Measurements from ENCODE around the gene TNXB. TPM values are rescaled to one million over a fixed set of nuclear protein-coding genes. Genes with fewer than 3 reads are reported as not detected.
A peak's percentile ranks its signal among the peaks of the same experiment; 100 is the strongest.

The TNXB gene
- total RNA-seq: 2.0 and 4.4 TPM in 2 replicates

GRCh38 chr6:32109114-32109764 lies at the start of gene TNXB:
TNXB (minus strand) TSS chr6:32109338; CDS start chr6:32098198, 11,140 bp downstream.
- no peak within 1 kb of the TSS for H3K4me3 Mint-ChIP-seq
- H3K27ac Mint-ChIP-seq: no peak within 1 kb of the TSS
- H3K4me1 Mint-ChIP-seq (ENCODE audit: low read depth): no peaks in the 10 kb centered on the region
- peaks cover 20% of the 10 kb centered on the region for H3K27me3 Mint-ChIP-seq (ENCODE audit: insufficient read depth)
- intact Hi-C loops (cut with micrococcal nuclease): no loop called here
- peaks cover 13% of the 10 kb centered on the region for H3K36me3 Mint-ChIP-seq (ENCODE audit: low read depth)
- no peak for DNase-seq (ENCODE audit: low spot score)
- no peaks in the 10 kb centered on the region for H3K9me3 Mint-ChIP-seq

GRCh38 chr6:32158052-32158451 lies 48.9 kb upstream of the TNXB start:
- no peaks in the 10 kb centered on the region for H3K9me3 Mint-ChIP-seq
- peaks cover 7% of the 10 kb centered on the region for H3K27me3 Mint-ChIP-seq (ENCODE audit: insufficient read depth)
- no peak overlapping the region for H3K27ac Mint-ChIP-seq
- DNase-seq (ENCODE audit: low spot score): no peak
- peaks cover 15% of the 10 kb centered on the region for H3K36me3 Mint-ChIP-seq (ENCODE audit: low read depth)
- peaks cover 22% of the 10 kb centered on the region for H3K4me1 Mint-ChIP-seq (ENCODE audit: low read depth)
- intact Hi-C loops (cut with micrococcal nuclease): no loop called here
- no peak overlapping the region for H3K4me3 Mint-ChIP-seq

DNA sequence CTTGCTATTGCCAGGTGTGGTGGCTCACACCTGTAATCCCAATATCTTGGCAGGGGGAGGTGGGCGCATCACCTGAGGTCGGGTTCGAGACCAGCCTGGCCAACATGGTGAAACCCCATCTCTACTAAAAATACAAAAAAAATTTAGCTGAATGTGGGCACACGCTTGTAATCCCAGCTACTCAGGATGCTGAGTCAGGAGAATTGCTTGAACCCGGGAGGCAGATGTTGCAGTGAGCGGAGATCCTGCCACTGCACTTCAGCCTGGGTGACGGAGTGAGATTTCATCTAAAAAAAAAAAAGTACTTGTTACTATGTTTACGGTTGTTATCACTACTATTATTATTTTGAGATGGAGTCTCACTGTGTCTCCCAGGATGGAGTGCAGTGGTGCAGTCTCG lies 47.8 kb upstream of the TNXB start:
- no peak overlapping the region for H3K27ac Mint-ChIP-seq
- no peak overlapping the region for H3K4me3 Mint-ChIP-seq
- peaks cover 29% of the 10 kb centered on the region for H3K4me1 Mint-ChIP-seq (ENCODE audit: low read depth)
- H3K9me3 Mint-ChIP-seq: no peaks in the 10 kb centered on the region
- H3K27me3 Mint-ChIP-seq (ENCODE audit: insufficient read depth): peaks cover 18% of the 10 kb centered on the region
- DNase-seq (ENCODE audit: low spot score): no peak
- intact Hi-C loops (cut with micrococcal nuclease): no loop called here
- H3K36me3 Mint-ChIP-seq (ENCODE audit: low read depth): peaks cover 15% of the 10 kb centered on the region

DNA sequence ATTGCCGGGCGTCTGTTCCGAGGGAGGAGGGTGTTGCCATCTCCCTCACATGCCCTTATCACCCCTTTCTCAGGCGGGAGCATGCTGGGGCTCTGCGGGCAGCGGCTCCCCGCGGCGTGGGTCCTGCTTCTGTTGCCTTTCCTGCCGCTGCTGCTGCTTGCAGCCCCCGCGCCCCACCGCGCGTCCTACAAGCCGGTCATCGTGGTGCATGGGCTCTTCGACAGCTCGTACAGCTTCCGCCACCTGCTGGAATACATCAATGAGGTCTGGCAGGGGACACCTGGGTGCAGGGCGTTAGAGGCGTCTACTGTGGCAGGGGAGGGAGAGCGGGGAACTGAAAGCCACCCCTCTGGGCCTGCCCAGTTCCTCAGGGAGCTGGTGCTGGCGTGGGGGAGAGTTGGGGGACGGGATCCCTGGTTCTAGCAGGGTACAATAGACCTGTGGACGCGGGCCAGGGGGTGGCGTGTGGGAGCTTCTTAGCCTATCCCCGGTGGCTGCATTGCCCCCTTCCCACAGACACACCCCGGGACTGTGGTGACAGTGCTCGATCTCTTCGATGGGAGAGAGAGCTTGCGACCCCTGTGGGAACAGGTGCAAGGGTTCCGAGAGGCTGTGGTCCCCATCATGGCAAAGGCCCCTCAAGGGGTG lies 45.5 kb upstream of the TNXB start:
- Mint-ChIP-seq H3K36me3 (ENCODE audit: low read depth) (peaks cover 19% of the 10 kb centered on the region), H3K4me3 (peak overlapping the region; percentile 99), H3K9me3 (no peaks in the 10 kb centered on the region), H3K27me3 (ENCODE audit: insufficient read depth) (peaks cover 32% of the 10 kb centered on the region), H3K4me1 (ENCODE audit: low read depth) (peaks cover 38% of the 10 kb centered on the region), H3K27ac (peak overlapping the region; percentile 86)
- peak; percentile 58 for DNase-seq (ENCODE audit: low spot score)
- intact Hi-C loops (cut with micrococcal nuclease): loop anchor here (1.0 kb wide), 6 partner anchors 22 to 106 kb away; partner anchors contain the start of genes AGPAT1 and FKBPL

DNA sequence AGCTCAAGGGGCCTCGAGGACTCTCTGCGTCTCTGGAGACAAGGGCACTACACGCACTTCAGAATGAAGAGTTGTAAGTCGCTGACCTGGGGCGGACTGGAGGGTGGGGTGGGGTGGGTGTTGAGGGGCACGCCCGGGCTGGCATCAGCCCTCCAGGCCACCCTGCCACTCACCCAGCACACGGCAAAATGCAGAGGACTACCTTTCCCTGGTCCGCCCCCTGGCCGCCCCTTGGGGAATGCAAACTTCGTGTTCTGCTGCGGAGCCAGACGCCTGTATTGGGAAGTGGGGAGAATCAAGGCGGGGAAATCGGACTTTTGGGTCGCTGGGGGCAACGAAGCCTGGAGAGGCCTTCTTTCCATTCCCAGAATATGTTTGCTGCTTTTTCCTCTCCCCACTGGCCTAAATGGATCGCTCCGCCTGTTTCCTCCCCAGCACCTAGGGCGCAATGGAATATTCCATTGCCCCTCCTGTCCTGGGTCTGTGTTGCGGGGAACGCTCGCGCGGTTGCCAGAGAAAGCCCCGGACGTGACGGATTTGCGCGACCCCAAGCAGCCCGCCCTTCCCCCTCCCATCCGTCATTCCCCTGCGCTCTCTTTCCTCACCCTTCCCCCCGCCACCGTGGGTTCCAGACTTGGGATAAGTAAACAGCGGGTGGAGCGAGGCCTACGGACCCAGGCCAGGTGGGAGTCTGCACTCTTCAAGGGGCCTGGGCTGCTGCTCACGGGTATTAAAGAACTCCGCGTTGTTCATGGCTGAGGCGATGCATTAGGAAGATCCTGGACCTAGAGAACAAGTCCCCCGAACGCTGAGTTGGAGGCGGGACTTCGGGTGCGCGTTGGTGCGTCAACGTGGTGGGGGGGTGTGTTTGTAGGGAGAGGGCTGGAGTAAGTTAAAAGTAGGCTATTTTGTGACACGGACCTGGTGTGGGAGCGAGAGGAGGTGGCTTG lies 44.7 kb upstream of the TNXB start, which contains the start of gene PPT2:
Gene PPT2 (plus strand): TSS at position 578 of the 950 bp plus-strand sequence. CDS start 454 bp downstream, outside the sequence.
- intact Hi-C loops (cut with micrococcal nuclease): loop anchor here (1.0 kb wide), 6 partner anchors 22 to 106 kb away; partner anchors contain the start of genes AGPAT1 and FKBPL
- H3K36me3 Mint-ChIP-seq (ENCODE audit: low read depth): peaks cover 19% of the 10 kb centered on the region
- peak within 1 kb of the TSS; percentile 99 for H3K4me3 Mint-ChIP-seq
- H3K27ac Mint-ChIP-seq: peak within 1 kb of the TSS; percentile 86
- H3K27me3 Mint-ChIP-seq (ENCODE audit: insufficient read depth): peaks cover 36% of the 10 kb centered on the region
- DNase-seq (ENCODE audit: low spot score): peak; percentile 55
- peaks cover 40% of the 10 kb centered on the region for H3K4me1 Mint-ChIP-seq (ENCODE audit: low read depth)
- H3K9me3 Mint-ChIP-seq: no peaks in the 10 kb centered on the region

DNA sequence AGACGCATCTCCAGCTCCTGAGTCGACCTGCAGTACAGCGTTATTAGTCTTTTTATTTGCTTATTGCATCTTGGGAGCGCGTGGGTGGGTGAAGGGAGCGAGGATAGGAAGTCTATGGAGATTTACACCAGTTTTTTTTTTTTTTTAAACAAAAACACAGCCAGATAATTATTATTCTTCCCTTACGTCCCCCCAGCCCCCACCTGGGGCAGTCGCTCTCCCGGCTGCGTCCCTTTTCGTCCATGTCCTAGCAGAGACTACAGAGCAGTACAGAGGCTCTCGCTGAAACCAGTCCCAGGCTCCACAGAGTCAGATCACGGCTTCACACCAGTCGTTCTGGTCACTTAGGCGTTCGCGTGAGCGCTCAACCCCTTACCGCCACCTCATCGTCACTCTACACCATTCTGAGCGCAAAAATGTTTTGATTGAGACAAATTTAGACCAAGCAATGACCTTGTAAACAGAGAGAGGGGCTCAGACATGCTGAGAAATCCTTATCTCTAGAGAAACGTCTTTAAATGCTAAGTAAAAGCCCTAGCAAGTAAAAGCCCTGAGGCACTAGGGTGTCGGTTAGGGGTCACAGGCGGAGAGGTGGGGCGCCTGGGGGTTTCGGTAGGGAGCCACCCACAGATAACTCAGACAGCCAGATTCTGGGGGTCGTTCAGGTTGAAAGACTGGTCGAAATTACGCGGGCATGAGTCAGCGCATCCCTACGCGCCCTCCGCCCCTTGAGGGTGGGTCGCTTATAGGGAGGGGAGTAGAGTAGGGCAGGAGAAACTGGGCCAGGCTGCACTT lies 43.8 kb upstream of the TNXB start:
- H3K36me3 Mint-ChIP-seq (ENCODE audit: low read depth): peaks cover 13% of the 10 kb centered on the region
- H3K4me3 Mint-ChIP-seq: peak overlapping the region; percentile 69
- H3K27me3 Mint-ChIP-seq (ENCODE audit: insufficient read depth): peaks cover 43% of the 10 kb centered on the region
- intact Hi-C loops (cut with micrococcal nuclease): no loop called here
- H3K4me1 Mint-ChIP-seq (ENCODE audit: low read depth): peaks cover 49% of the 10 kb centered on the region
- peak overlapping the region; percentile 67 for H3K27ac Mint-ChIP-seq
- no peak for DNase-seq (ENCODE audit: low spot score)
- H3K9me3 Mint-ChIP-seq: no peaks in the 10 kb centered on the region

- Mint-ChIP-seq H3K4me3 (peak within 1 kb of the TSS; percentile 69), H3K27ac (peak within 1 kb of the TSS; percentile 40), H3K9me3 (no peaks in the 10 kb centered on the region), H3K27me3 (ENCODE audit: insufficient read depth) (peaks cover 46% of the 10 kb centered on the region), H3K36me3 (ENCODE audit: low read depth) (peaks cover 6% of the 10 kb centered on the region), H3K4me1 (ENCODE audit: low read depth) (peaks cover 55% of the 10 kb centered on the region)
- intact Hi-C loops (cut with micrococcal nuclease): no loop called here
- no peak for DNase-seq (ENCODE audit: low spot score)
Observed at GRCh38 chr6:32151863-32152768, 43.0 kb upstream of the TNXB start, which contains the start of gene PRRT1. PRRT1 (minus strand) TSS chr6:32151939; CDS start chr6:32151827, 112 bp downstream.

GRCh38 chr6:32151181-32151862 lies 42.2 kb upstream of the TNXB start:
- DNase-seq (ENCODE audit: low spot score): no peak
- H3K27me3 Mint-ChIP-seq (ENCODE audit: insufficient read depth): peaks cover 52% of the 10 kb centered on the region
- H3K9me3 Mint-ChIP-seq: no peaks in the 10 kb centered on the region
- no peak overlapping the region for H3K27ac Mint-ChIP-seq
- intact Hi-C loops (cut with micrococcal nuclease): no loop called here
- peaks cover 6% of the 10 kb centered on the region for H3K36me3 Mint-ChIP-seq (ENCODE audit: low read depth)
- H3K4me3 Mint-ChIP-seq: peak overlapping the region; percentile 34
- peaks cover 55% of the 10 kb centered on the region for H3K4me1 Mint-ChIP-seq (ENCODE audit: low read depth)

DNA sequence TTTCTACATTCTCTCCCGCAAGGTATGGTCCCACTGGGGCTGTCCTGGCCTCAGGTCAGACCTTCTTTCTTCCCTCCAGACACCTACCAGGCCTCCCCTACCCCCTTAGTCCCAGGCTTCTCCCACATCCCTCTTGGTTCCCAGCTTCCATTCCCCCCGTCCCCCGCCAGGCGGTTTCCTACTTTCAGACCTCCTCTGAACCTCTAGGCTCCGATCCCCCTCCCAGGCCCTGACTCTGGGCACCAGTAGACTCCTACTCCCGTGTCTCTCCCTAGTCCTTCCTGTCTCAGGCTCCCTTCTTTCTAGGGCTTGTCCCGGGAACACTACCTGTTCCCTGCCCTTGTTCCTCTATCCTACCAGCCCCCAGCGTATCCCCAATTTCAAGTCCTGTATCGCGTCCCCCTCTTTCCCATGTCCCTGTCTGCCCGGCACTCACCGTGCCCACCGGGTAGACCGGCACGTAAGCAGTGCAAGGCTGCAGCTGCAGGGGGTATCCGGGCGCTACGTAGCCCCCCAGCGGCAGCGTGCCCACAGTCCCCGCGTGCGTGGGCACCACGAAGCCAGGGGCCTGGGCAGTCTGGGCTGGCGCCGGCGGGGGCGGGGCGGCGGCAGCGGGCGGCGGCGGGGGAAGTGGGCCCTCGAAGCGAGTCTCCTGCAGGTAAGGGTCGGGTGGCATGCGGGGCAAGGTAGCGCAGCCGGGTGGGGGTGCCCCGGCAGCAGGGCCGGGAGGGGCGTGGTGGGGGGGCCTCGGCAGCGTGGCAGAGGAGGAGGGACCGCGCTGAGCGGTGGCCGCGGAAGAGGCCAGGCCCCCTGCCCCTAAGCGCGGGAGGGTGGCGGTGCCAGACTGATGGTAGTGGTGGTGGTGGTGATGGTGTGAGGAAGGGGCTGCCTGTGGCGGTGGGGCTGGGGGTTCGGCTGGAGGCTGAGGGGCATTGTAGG lies 41.1 kb upstream of the TNXB start:
- H3K27ac Mint-ChIP-seq: peak overlapping the region; percentile 30
- H3K36me3 Mint-ChIP-seq (ENCODE audit: low read depth): peaks cover 4% of the 10 kb centered on the region
- peaks cover 60% of the 10 kb centered on the region for H3K27me3 Mint-ChIP-seq (ENCODE audit: insufficient read depth)
- H3K4me1 Mint-ChIP-seq (ENCODE audit: low read depth): peaks cover 51% of the 10 kb centered on the region
- H3K9me3 Mint-ChIP-seq: no peaks in the 10 kb centered on the region
- peak overlapping the region; percentile 28 for H3K4me3 Mint-ChIP-seq
- DNase-seq (ENCODE audit: low spot score): no peak
- intact Hi-C loops (cut with micrococcal nuclease): no loop called here

DNA sequence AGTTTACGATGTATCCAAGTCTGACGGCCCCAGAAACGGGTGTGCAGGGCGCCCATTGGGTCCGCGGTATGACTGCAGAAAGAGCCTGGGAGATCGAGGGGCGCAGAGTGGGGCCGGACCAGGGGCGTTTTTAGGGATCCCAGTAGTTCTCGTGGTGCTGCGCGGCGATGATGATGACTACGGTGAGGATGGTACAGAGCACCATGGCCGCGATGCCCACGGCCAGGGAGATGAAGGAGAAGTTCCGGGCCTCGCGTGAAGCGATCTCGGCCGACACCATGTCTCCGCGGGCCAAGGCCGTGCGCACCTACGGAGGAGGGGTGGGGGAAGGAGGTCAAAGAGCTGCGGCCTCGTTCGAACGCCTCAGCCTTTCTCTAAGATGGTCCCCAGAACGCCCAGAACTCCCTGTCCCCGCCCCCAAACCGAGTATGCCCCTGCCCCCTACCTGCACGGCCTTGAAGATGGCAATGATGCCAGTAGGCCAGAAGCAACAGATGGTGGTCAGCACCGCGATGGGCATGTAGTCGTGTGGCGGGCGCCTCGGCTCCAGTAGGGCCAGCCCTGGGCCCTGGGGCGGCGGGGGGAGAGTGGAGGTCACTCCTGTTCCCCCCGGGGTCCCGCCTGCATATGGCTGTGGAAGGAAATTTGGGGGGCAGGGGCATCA lies 40.1 kb upstream of the TNXB start:
- peaks cover 62% of the 10 kb centered on the region for H3K27me3 Mint-ChIP-seq (ENCODE audit: insufficient read depth)
- H3K4me1 Mint-ChIP-seq (ENCODE audit: low read depth): peaks cover 41% of the 10 kb centered on the region
- intact Hi-C loops (cut with micrococcal nuclease): no loop called here
- no peak for DNase-seq (ENCODE audit: low spot score)
- peak overlapping the region; percentile 84 for H3K4me3 Mint-ChIP-seq
- no peaks in the 10 kb centered on the region for H3K9me3 Mint-ChIP-seq
- H3K27ac Mint-ChIP-seq: peak overlapping the region; percentile 75
- H3K36me3 Mint-ChIP-seq (ENCODE audit: low read depth): peaks cover 3% of the 10 kb centered on the region
